Dedifferentiated amniotic fluid mesenchymal stem cell (primary cell): ENCODE measurements around the gene SCGB2A2.

Experiments
- DNase-seq: peaks from one replicate; pipeline ENCODE4 v3.0.0-alpha.2; 2016; ENCODE audit errors: extremely low spot score

Gene SCGB2A2

DNA sequence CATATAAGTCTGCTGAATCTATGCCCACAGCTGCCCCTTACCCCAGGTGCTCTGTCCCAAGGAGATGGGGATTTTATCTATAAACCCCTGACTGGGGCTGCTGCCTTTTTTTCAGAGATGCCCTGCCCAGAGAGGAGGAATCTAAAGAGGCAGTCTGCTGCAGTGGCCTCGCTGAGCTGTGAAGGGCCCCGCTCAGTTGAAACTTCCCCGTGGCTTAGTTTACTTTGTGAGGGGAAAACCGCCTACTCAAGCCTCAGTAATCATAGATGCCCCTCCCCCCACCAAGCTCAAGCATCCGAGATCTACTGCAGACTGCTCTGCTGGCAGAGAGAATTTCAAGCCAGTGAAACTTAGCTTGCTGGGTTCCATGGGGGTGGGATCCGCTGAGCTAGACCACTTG lies 36.3 kb downstream of the SCGB2A2 start:
- no peak for DNase-seq

DNA sequence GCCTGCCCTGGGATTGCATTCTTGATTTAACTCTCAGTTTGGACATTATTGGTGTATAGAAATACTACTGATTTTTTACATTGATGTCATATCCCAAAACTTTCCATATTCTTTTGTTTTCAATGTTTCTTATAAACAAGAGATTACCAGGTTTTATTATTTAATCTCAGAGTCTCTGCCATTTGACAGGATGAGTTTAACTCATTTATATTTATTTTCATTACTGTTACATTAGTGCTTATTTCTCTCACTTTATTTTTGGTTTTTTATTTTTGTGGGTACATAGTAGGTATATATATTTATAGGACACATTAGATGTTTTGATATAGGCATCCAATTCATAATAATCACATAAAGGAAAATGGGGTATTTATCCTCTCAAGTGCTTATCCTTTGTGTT lies 38.0 kb downstream of the SCGB2A2 start:
- no peak for DNase-seq

DNA sequence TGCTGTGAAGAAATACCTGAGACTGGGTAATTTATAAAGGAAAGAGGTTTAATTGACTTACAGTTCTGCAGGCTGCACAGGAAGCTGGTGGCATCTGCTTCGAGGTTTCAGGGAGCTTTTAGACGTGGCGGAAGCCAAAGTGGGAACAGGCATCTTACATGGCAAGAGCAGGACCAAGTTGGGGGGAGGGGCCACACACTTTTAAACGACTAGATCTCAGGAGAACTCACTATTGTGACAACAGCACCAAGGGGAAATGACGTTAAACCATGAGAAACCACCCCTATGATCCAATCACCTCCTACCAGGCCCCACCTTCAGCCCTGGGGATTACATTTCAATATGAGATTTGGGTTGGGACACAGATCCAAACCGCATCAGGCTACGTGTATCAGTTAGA lies 40.0 kb downstream of the SCGB2A2 start:
- no peak for DNase-seq

DNA sequence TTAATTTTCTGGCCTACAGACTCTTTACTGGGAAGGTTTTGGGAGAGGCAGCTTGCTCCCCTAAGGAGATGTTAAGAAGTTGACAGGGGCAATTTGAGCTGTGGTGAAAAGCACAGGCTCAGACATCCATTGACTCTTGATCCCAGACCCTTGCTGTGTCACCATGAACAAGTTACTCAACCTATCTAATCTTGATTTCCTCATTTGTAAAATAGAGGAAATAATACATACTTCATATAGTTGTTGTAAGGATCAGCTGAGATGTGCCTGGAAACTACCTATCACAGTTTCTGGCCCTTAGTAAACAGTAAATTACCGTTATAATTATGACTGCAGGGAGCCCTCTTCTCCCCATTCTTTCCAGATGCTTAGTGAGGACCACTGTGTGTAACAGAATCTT lies 45.5 kb downstream of the SCGB2A2 start:
- DNase-seq: no peak

DNA sequence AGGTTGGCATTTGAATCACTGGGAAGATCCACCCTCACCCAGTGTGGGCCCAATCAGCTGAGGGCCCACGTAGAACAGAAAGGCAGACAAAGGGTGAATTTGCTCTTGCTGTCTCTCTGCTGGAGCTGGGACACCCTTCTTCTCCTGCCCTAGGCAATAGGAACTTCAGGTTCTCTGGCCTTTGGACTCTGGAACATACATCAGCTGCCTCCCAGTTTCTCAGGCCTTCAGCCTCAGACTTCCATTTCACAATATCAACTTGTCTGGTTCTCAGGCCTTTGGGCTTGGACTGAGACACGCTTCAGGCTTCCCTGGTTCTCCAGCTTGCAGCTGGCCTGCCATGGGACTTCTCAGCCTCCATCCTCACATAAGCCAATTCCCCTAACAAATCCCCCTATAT lies 52.6 kb downstream of the SCGB2A2 start:
- no peak for DNase-seq
